ENCODE results near the gene SNX20. TPM values are rescaled to one million over a fixed set of nuclear protein-coding genes. Genes with fewer than 3 reads are reported as not detected.

The SNX20 gene
- total RNA-seq, 1 donor from 2014 or later = not detected

GRCh38 chr16:50632927-50633800 is 47.9 kb downstream of the SNX20 start:
- no peak for DNase-seq (ENCODE audit: extremely low spot score, unreplicated experiment)
- Mint-ChIP-seq H3K27me3 (no peaks in the 10 kb centered on the region), H3K27ac (no peak overlapping the region), H3K36me3 (peaks cover 24% of the 10 kb centered on the region), H3K4me3 (no peak overlapping the region), H3K9me3 (no peaks in the 10 kb centered on the region), H3K4me1 (ENCODE audit: unreplicated experiment) (peaks cover 27% of the 10 kb centered on the region)
- TF ChIP-seq CTCF (conservative IDR thresholded peaks at IDR 0.05) = no peak

- no peaks in the 10 kb centered on the region for H3K27me3 Mint-ChIP-seq
- H3K27ac Mint-ChIP-seq = no peak overlapping the region
Observed at GRCh38 chr16:50631985-50632576, 49.0 kb downstream of the SNX20 start.

GRCh38 chr16:50631249-50631984 is 49.7 kb downstream of the SNX20 start:
- H3K36me3 Mint-ChIP-seq = peaks cover 18% of the 10 kb centered on the region
- H3K9me3 Mint-ChIP-seq = no peaks in the 10 kb centered on the region
- peaks cover 21% of the 10 kb centered on the region for H3K4me1 Mint-ChIP-seq (ENCODE audit: unreplicated experiment)
- no peaks in the 10 kb centered on the region for H3K27me3 Mint-ChIP-seq
- DNase-seq (ENCODE audit: extremely low spot score, unreplicated experiment) = no peak
- no peak overlapping the region for H3K4me3 Mint-ChIP-seq
- TF ChIP-seq CTCF (conservative IDR thresholded peaks at IDR 0.05) = no peak
- H3K27ac Mint-ChIP-seq = no peak overlapping the region

More at GRCh38 chr16:50631985-50632576, 49.0 kb downstream of the SNX20 start:
- no peak for TF ChIP-seq CTCF (conservative IDR thresholded peaks at IDR 0.05)
- Mint-ChIP-seq H3K9me3 (no peaks in the 10 kb centered on the region), H3K4me1 (ENCODE audit: unreplicated experiment) (peaks cover 27% of the 10 kb centered on the region), H3K4me3 (no peak overlapping the region), H3K36me3 (peaks cover 24% of the 10 kb centered on the region)
- DNase-seq (ENCODE audit: extremely low spot score, unreplicated experiment) = no peak

GRCh38 chr16:50630394-50631020 is 50.6 kb downstream of the SNX20 start:
- Mint-ChIP-seq H3K4me1 (ENCODE audit: unreplicated experiment) (peaks cover 23% of the 10 kb centered on the region), H3K36me3 (peaks cover 21% of the 10 kb centered on the region), H3K27me3 (no peaks in the 10 kb centered on the region), H3K9me3 (no peaks in the 10 kb centered on the region), H3K4me3 (no peak overlapping the region), H3K27ac (no peak overlapping the region)
- no peak for DNase-seq (ENCODE audit: extremely low spot score, unreplicated experiment)
- TF ChIP-seq CTCF (conservative IDR thresholded peaks at IDR 0.05) = no peak

GRCh38 chr16:50629334-50629733 is 51.8 kb downstream of the SNX20 start:
- no peak for TF ChIP-seq CTCF (conservative IDR thresholded peaks at IDR 0.05)
- Mint-ChIP-seq H3K27me3 (no peaks in the 10 kb centered on the region), H3K27ac (no peak overlapping the region), H3K4me3 (no peak overlapping the region), H3K4me1 (ENCODE audit: unreplicated experiment) (peaks cover 12% of the 10 kb centered on the region), H3K9me3 (no peaks in the 10 kb centered on the region), H3K36me3 (peaks cover 19% of the 10 kb centered on the region)
- no peak for DNase-seq (ENCODE audit: extremely low spot score, unreplicated experiment)
